Measurements from ENCODE around the gene PELI3.
A peak's percentile ranks its signal among the peaks of the same experiment; 100 is the strongest.

Gene PELI3

DNA sequence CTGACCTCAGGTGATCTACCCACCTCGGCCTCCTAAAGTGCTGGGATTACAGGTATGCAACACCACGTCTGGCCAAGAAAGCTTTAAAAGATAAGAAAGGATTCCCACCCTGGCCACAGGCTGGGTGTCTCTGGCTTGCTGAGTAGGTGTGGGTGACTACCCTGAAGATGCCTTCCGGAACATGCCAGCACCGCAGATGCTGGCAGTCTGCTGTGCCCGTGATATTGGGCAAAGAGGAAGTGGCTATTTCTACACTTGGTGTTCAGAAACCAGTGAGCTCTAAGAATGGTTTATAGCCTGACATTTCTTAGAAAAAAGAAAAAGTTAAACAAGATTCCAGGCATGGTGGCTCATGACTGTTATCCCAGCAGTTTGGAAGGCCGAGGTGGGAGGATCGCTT, 34.1 kb upstream of the PELI3 start:
- H3K4ac ChIP-seq (ENCODE audit: low read length) = no peak overlapping the region
- H2AK5ac ChIP-seq (ENCODE audit: low read depth, low read length) = no peak overlapping the region
- H3K79me1 ChIP-seq (ENCODE audit: low read depth, low read length) = peaks cover 4% of the 10 kb centered on the region
- H2BK120ac ChIP-seq (ENCODE audit: low read depth, low read length) = no peak overlapping the region
- H2BK15ac ChIP-seq (ENCODE audit: low read length) = no peak overlapping the region
- no peak overlapping the region for H3K23ac ChIP-seq (ENCODE audit: low read depth, low read length, poor library complexity)
- no peak overlapping the region for H3K14ac ChIP-seq (ENCODE audit: low read length)
- DNase-seq (ENCODE audit: low spot score) = no peak
- H3K27me3 ChIP-seq (ENCODE audit: control insufficient read depth in 3 of 3, insufficient read depth in 3 of 3, low read depth in 1 of 3, low read length in 3 of 3) = no peaks in the 10 kb centered on the region
- H2BK5ac ChIP-seq (ENCODE audit: low read length) = no peak overlapping the region
- peaks cover 15 to 33% of the 10 kb centered on the region in 2 donors for H3K36me3 ChIP-seq (replicated peaks in 1 of 2; ENCODE audit: control insufficient read depth in 2 of 2, insufficient read depth in 2 of 2, low read length in 2 of 2)
- H2AFZ ChIP-seq (ENCODE audit: low read length) = no peak overlapping the region
- no peak overlapping the region for H3K4me2 ChIP-seq (ENCODE audit: insufficient read depth, low read length, poor library complexity, severe bottlenecking)
- no peak overlapping the region for H4K8ac ChIP-seq (ENCODE audit: low read depth, low read length)
- H3K18ac ChIP-seq (ENCODE audit: low read length) = no peak overlapping the region
- H3K4me1 ChIP-seq (ENCODE audit: control insufficient read depth in 2 of 2, insufficient read depth in 1 of 2, low read depth in 1 of 2, low read length in 2 of 2) = no peaks in the 10 kb centered on the region
- no peaks in the 10 kb centered on the region for H3K9me3 ChIP-seq (replicated peaks in 1 of 2; ENCODE audit: control insufficient read depth in 2 of 2, insufficient read depth in 1 of 2, low read depth in 1 of 2, low read length in 2 of 2)
- no peak overlapping the region for H3K4me3 ChIP-seq (ENCODE audit: low read length in 2 of 2)
- H3K9ac ChIP-seq (ENCODE audit: low read depth, low read length, poor library complexity) = no peak overlapping the region
- no CpG with 5 or more reads among the region's 7 CpGs for WGBS, 2 donors (ENCODE audit: extremely low coverage in 2 of 2, insufficient read length in 2 of 2, insufficient replicate concordance in 1 of 2)
- no peak overlapping the region for H4K91ac ChIP-seq (ENCODE audit: low read depth, low read length, poor library complexity)
- no peak overlapping the region for H3K27ac ChIP-seq (replicated peaks; ENCODE audit: low read length)
- no peak overlapping the region for H2BK12ac ChIP-seq (ENCODE audit: low read length)

DNA sequence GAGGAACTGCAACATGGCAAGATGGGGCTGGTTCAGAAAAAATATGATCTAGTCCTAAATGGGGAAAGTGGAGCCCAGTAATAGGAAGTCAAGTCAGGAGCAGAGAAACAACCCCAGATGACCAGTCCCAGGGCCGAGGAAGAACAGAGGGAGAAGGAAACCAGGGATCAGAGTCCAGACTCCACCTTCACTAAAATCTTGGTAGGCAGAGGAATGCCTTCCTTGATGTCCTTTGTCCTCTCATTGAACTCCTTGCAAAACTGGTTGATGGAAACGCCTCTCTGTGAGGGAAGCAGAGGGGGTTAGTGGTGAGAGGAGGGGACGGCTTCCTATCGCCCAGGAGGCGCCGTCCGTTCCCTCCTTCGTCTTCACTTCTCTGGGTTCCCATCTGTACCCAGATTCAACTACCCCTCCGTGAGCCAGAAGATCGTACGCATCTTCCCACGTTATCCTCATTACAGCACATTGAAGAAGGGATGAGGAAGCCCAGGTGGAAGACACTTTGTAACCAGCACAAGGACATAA, 28.7 kb upstream of the PELI3 start:
- H2AFZ ChIP-seq (ENCODE audit: low read length) = peak overlapping the region; percentile 87
- DNase-seq (ENCODE audit: low spot score) = no peak
- no peak overlapping the region for H2AK5ac ChIP-seq (ENCODE audit: low read depth, low read length)
- no peak overlapping the region for H3K14ac ChIP-seq (ENCODE audit: low read length)
- peak overlapping the region; percentile 79 to 86 for H3K4me3 ChIP-seq (ENCODE audit: low read length in 2 of 2)
- WGBS, 2 donors (ENCODE audit: extremely low coverage in 2 of 2, insufficient read length in 2 of 2, insufficient replicate concordance in 1 of 2) = no CpG with 5 or more reads among the region's 12 CpGs
- H3K4ac ChIP-seq (ENCODE audit: low read length) = no peak overlapping the region
- H3K4me2 ChIP-seq (ENCODE audit: insufficient read depth, low read length, poor library complexity, severe bottlenecking) = peak overlapping the region; percentile 74
- H2BK120ac ChIP-seq (ENCODE audit: low read depth, low read length) = no peak overlapping the region
- no peaks in the 10 kb centered on the region for H3K27me3 ChIP-seq (ENCODE audit: control insufficient read depth in 3 of 3, insufficient read depth in 3 of 3, low read depth in 1 of 3, low read length in 3 of 3)
- peaks cover 4% of the 10 kb centered on the region for H3K79me1 ChIP-seq (ENCODE audit: low read depth, low read length)
- peak overlapping the region; percentile 79 for H3K9ac ChIP-seq (ENCODE audit: low read depth, low read length, poor library complexity)
- H2BK15ac ChIP-seq (ENCODE audit: low read length) = no peak overlapping the region
- H3K23ac ChIP-seq (ENCODE audit: low read depth, low read length, poor library complexity) = no peak overlapping the region
- H4K8ac ChIP-seq (ENCODE audit: low read depth, low read length) = no peak overlapping the region
- H3K27ac ChIP-seq (replicated peaks; ENCODE audit: low read length) = no peak overlapping the region
- H4K91ac ChIP-seq (ENCODE audit: low read depth, low read length, poor library complexity) = no peak overlapping the region
- no peak overlapping the region for H2BK12ac ChIP-seq (ENCODE audit: low read length)
- peak overlapping the region; percentile 77 for H3K18ac ChIP-seq (ENCODE audit: low read length)
- H3K36me3 ChIP-seq (replicated peaks in 1 of 2; ENCODE audit: control insufficient read depth in 2 of 2, insufficient read depth in 2 of 2, low read length in 2 of 2) = peaks cover 15 to 28% of the 10 kb centered on the region in 2 donors
- H3K9me3 ChIP-seq (replicated peaks in 1 of 2; ENCODE audit: control insufficient read depth in 2 of 2, insufficient read depth in 1 of 2, low read depth in 1 of 2, low read length in 2 of 2) = peaks cover 0 to 2% of the 10 kb centered on the region in 2 donors
- H2BK5ac ChIP-seq (ENCODE audit: low read length) = no peak overlapping the region
- H3K4me1 ChIP-seq (ENCODE audit: control insufficient read depth in 2 of 2, insufficient read depth in 1 of 2, low read depth in 1 of 2, low read length in 2 of 2) = peaks cover 0 to 3% of the 10 kb centered on the region in 2 donors

DNA sequence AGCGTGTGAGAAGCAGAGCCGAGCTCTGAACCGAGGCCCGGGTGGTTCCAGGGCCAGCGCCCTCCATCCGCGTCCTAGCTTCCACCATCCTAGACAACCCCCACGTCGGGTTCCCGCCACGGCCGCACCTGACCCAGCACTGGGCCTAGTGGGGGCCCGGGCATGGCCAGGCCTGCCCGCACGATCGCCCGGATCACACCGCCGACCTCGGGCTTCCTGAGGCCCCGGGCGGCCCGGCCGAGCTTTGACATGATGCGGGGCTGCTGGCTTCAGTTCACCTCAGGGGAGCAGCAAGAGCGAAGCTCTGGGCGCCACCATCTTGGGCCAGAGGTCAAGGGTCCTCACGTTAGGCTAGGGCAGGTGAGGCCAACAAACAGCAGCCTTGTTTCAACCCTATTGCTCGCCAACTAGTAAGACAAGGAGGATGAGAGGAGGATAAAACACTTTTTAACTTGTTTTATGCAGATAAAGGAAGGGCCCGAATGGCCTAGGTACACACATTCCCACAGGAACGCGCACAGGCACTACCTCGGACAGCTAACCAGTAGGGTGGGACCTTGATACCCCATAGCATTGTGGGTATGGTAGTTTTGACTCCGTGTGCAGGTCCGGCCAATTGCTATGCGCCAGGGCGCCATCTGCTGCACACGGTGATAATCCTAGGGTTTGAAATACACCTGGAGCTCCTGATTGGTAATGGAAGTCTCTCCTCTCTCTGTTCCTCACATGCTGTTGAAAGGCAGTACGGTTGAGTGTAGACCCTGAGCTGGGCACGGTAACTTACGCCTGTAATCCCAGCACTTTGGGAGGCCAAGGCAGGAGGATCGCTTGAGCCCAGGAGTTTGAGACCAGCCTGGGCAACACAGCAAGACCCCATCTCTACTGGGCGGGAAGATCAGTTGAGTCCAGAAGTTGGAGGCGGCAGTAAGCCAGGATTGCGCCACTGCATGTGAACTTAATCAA, 27.9 kb upstream of the PELI3 start, which contains the start of gene MRPL11:
Gene MRPL11 (minus strand): TSS at position 345 of the 963 bp plus-strand sequence. CDS start 94 bp downstream, at position 251.
- peaks cover 15 to 25% of the 10 kb centered on the region in 2 donors for H3K36me3 ChIP-seq (replicated peaks in 1 of 2; ENCODE audit: control insufficient read depth in 2 of 2, insufficient read depth in 2 of 2, low read length in 2 of 2)
- peak; percentile 87 for DNase-seq (ENCODE audit: low spot score)
- peak within 1 kb of the TSS; percentile 79 to 86 for H3K4me3 ChIP-seq (ENCODE audit: low read length in 2 of 2)
- H2BK5ac ChIP-seq (ENCODE audit: low read length) = peak within 1 kb of the TSS; percentile 85
- no peak within 1 kb of the TSS for H3K4ac ChIP-seq (ENCODE audit: low read length)
- H3K27me3 ChIP-seq (ENCODE audit: control insufficient read depth in 3 of 3, insufficient read depth in 3 of 3, low read depth in 1 of 3, low read length in 3 of 3) = no peaks in the 10 kb centered on the region
- H2BK120ac ChIP-seq (ENCODE audit: low read depth, low read length) = no peak within 1 kb of the TSS
- peaks cover 0 to 3% of the 10 kb centered on the region in 2 donors for H3K4me1 ChIP-seq (ENCODE audit: control insufficient read depth in 2 of 2, insufficient read depth in 1 of 2, low read depth in 1 of 2, low read length in 2 of 2)
- H2AFZ ChIP-seq (ENCODE audit: low read length) = peak within 1 kb of the TSS; percentile 87
- peak within 1 kb of the TSS; percentile 39 for H3K27ac ChIP-seq (replicated peaks; ENCODE audit: low read length)
- peak within 1 kb of the TSS; percentile 35 for H2BK15ac ChIP-seq (ENCODE audit: low read length)
- peaks cover 0 to 6% of the 10 kb centered on the region in 2 donors for H3K9me3 ChIP-seq (replicated peaks in 1 of 2; ENCODE audit: control insufficient read depth in 2 of 2, insufficient read depth in 1 of 2, low read depth in 1 of 2, low read length in 2 of 2)
- no CpG with 5 or more reads among the region's 45 CpGs for WGBS, 2 donors (ENCODE audit: extremely low coverage in 2 of 2, insufficient read length in 2 of 2, insufficient replicate concordance in 1 of 2)
- H3K9ac ChIP-seq (ENCODE audit: low read depth, low read length, poor library complexity) = peak within 1 kb of the TSS; percentile 79
- H3K18ac ChIP-seq (ENCODE audit: low read length) = peak within 1 kb of the TSS; percentile 77
- H3K4me2 ChIP-seq (ENCODE audit: insufficient read depth, low read length, poor library complexity, severe bottlenecking) = peak within 1 kb of the TSS; percentile 74
- H2AK5ac ChIP-seq (ENCODE audit: low read depth, low read length) = no peak within 1 kb of the TSS
- peak within 1 kb of the TSS; percentile 29 for H4K8ac ChIP-seq (ENCODE audit: low read depth, low read length)
- H3K23ac ChIP-seq (ENCODE audit: low read depth, low read length, poor library complexity) = no peak within 1 kb of the TSS
- H2BK12ac ChIP-seq (ENCODE audit: low read length) = no peak within 1 kb of the TSS
- peaks cover 4% of the 10 kb centered on the region for H3K79me1 ChIP-seq (ENCODE audit: low read depth, low read length)
- no peak within 1 kb of the TSS for H4K91ac ChIP-seq (ENCODE audit: low read depth, low read length, poor library complexity)
- no peak within 1 kb of the TSS for H3K14ac ChIP-seq (ENCODE audit: low read length)
